HUES48 (cell line): ENCODE measurements around the gene LRP1-AS.

ENCODE experiments used
- H3K27ac ChIP-seq: one replicate; pipeline ENCODE4 v1.7.0; 2013; ENCODE audit warnings: low read depth, low read length, inconsistent platforms
- H3K27me3 ChIP-seq: 2 replicates; pipeline ENCODE4 v1.6.1; 2013; ENCODE audit warnings: mild to moderate bottlenecking, low read length; ENCODE audit not compliant: control insufficient read depth, insufficient read depth
- H3K36me3 ChIP-seq: 2 replicates; pipeline ENCODE4 v1.6.1; 2013; ENCODE audit warnings: low read length; ENCODE audit not compliant: control insufficient read depth, insufficient read depth
- H3K4me1 ChIP-seq: 2 replicates; pipeline ENCODE4 v1.6.1; 2013; ENCODE audit warnings: mild to moderate bottlenecking, low read length; ENCODE audit not compliant: control insufficient read depth, insufficient read depth
- H3K4me3 ChIP-seq: 2 replicates; pipeline ENCODE4 v1.5.1; 2013; ENCODE audit warnings: mild to moderate bottlenecking, low read depth, low read length
- H3K9ac ChIP-seq: 2 replicates; pipeline ENCODE4 v1.6.1; 2013; ENCODE audit warnings: mild to moderate bottlenecking, low read depth, low read length, moderate library complexity
- H3K9me3 ChIP-seq: 2 replicates; pipeline ENCODE4 v1.6.1; 2013; ENCODE audit warnings: low read length; ENCODE audit not compliant: control insufficient read depth, insufficient read depth

LRP1-AS gene

GRCh38 chr12:57112492-57113294 lies 34.7 kb downstream of the LRP1-AS start:
- H3K27ac ChIP-seq, result no peak overlapping the region

GRCh38 chr12:57111031-57111734 lies 36.2 kb downstream of the LRP1-AS start, which contains the start of gene STAT6:
Gene STAT6, minus strand, starts transcription at chr12:57111362. Its CDS starts 3,084 bp downstream, at chr12:57108278.
- Histone ChIP-seq H3K4me3 (peak within 1 kb of the TSS; percentile 55), H3K27me3 (no peaks in the 10 kb centered on the region; the same call in 1 of the 2 replicates), H3K9me3 (no peaks in the 10 kb centered on the region), H3K9ac (peak within 1 kb of the TSS; percentile 62), H3K4me1 (peaks cover 26% of the 10 kb centered on the region), H3K27ac (peak within 1 kb of the TSS; percentile 96), H3K36me3 (peaks cover 8% of the 10 kb centered on the region; the same call in 1 of the 2 replicates)

More at GRCh38 chr12:57112492-57113294, 34.7 kb downstream of the LRP1-AS start:
- Histone ChIP-seq H3K27me3 (no peaks in the 10 kb centered on the region; the same call in 1 of the 2 replicates), H3K4me1 (peaks cover 26% of the 10 kb centered on the region), H3K36me3 (no peaks in the 10 kb centered on the region), H3K9me3 (no peaks in the 10 kb centered on the region), H3K4me3 (peak overlapping the region; percentile 55; the same call in 1 of the 2 replicates), H3K9ac (no peak overlapping the region)

GRCh38 chr12:57110104-57111030 lies 37.1 kb downstream of the LRP1-AS start:
- Histone ChIP-seq H3K9me3 (no peaks in the 10 kb centered on the region), H3K36me3 (peaks cover 13% of the 10 kb centered on the region; the same call in 1 of the 2 replicates), H3K27me3 (no peaks in the 10 kb centered on the region), H3K4me1 (peaks cover 26% of the 10 kb centered on the region), H3K4me3 (peak overlapping the region; percentile 55), H3K27ac (peak overlapping the region; percentile 96), H3K9ac (peak overlapping the region; percentile 62; the same call in 1 of the 2 replicates)

- Histone ChIP-seq H3K4me1 (peaks cover 26% of the 10 kb centered on the region), H3K4me3 (peak overlapping the region; percentile 55; the same call in 1 of the 2 replicates), H3K27me3 (no peaks in the 10 kb centered on the region), H3K36me3 (peaks cover 18% of the 10 kb centered on the region; the same call in 1 of the 2 replicates), H3K9me3 (no peaks in the 10 kb centered on the region), H3K9ac (no peak overlapping the region), H3K27ac (peak overlapping the region; percentile 96)
These were observed 38.0 kb downstream of the LRP1-AS start for GRCh38 chr12:57109207-57110103.

GRCh38 chr12:57107456-57108155 lies 39.8 kb downstream of the LRP1-AS start:
- H3K4me3 ChIP-seq, result no peak overlapping the region
- H3K36me3 ChIP-seq, result peaks cover 24% of the 10 kb centered on the region
- no peak overlapping the region for H3K9ac ChIP-seq
- no peaks in the 10 kb centered on the region for H3K27me3 ChIP-seq
- no peak overlapping the region for H3K27ac ChIP-seq
- peaks cover 26% of the 10 kb centered on the region for H3K4me1 ChIP-seq
- no peaks in the 10 kb centered on the region for H3K9me3 ChIP-seq

GRCh38 chr12:57106021-57106708 lies 41.3 kb downstream of the LRP1-AS start:
- no peak overlapping the region for H3K9ac ChIP-seq
- H3K36me3 ChIP-seq, result peaks cover 24% of the 10 kb centered on the region
- no peak overlapping the region for H3K27ac ChIP-seq
- no peaks in the 10 kb centered on the region for H3K27me3 ChIP-seq
- peaks cover 17% of the 10 kb centered on the region for H3K4me1 ChIP-seq
- no peaks in the 10 kb centered on the region for H3K9me3 ChIP-seq
- no peak overlapping the region for H3K4me3 ChIP-seq

GRCh38 chr12:57105011-57105753 lies 42.2 kb downstream of the LRP1-AS start:
- no peaks in the 10 kb centered on the region for H3K27me3 ChIP-seq
- no peak overlapping the region for H3K27ac ChIP-seq
- no peak overlapping the region for H3K4me3 ChIP-seq
- H3K9ac ChIP-seq, result no peak overlapping the region
- H3K36me3 ChIP-seq, result peaks cover 24% of the 10 kb centered on the region
- peaks cover 8% of the 10 kb centered on the region for H3K4me1 ChIP-seq
- H3K9me3 ChIP-seq, result no peaks in the 10 kb centered on the region

- Histone ChIP-seq H3K27ac (no peak overlapping the region), H3K9ac (no peak overlapping the region), H3K4me1 (peaks cover 1% of the 10 kb centered on the region), H3K27me3 (no peaks in the 10 kb centered on the region), H3K36me3 (peaks cover 24% of the 10 kb centered on the region), H3K4me3 (no peak overlapping the region), H3K9me3 (no peaks in the 10 kb centered on the region)
These were observed 43.0 kb downstream of the LRP1-AS start for GRCh38 chr12:57104292-57104910.
